ENCODE data around the gene FMN2.

FMN2 gene

GRCh38 chr1:240350910-240351331 lies 259.2 kb downstream of the FMN2 start:
- Histone ChIP-seq H3K36me3 (no peaks in the 10 kb centered on the region), H3K4me1 (peaks cover 0 to 13% (median 0%) of the 10 kb centered on the region in 10 experiments; a peak in 4 of 20 replicates), H4K20me1 (no peaks in the 10 kb centered on the region), H3K9ac (no peak overlapping the region), H3K4me2 (no peak overlapping the region), H3K27me3 (no peaks in the 10 kb centered on the region), H3K9me3 (replicated peaks in 1 of 11) (no peaks in the 10 kb centered on the region; a peak in 2 of 22 replicates), H3K27ac (no peak overlapping the region), H3K4me3 (no peak overlapping the region)
- TF ChIP-seq Cebpa-rat (IDR thresholded peaks at IDR 0.05): no peak

GRCh38 chr1:240351690-240352089 lies 260.0 kb downstream of the FMN2 start:
- no peak for TF ChIP-seq Cebpa-rat (IDR thresholded peaks at IDR 0.05)
- Histone ChIP-seq H3K9ac (no peak overlapping the region), H3K27ac (no peak overlapping the region), H3K27me3 (no peaks in the 10 kb centered on the region), H4K20me1 (no peaks in the 10 kb centered on the region), H3K4me2 (no peak overlapping the region), H3K4me3 (no peak overlapping the region), H3K36me3 (no peaks in the 10 kb centered on the region), H3K9me3 (replicated peaks in 1 of 11) (no peaks in the 10 kb centered on the region; a peak in 2 of 22 replicates), H3K4me1 (peaks cover 0 to 13% (median 0%) of the 10 kb centered on the region in 10 experiments; a peak in 4 of 20 replicates)

- Histone ChIP-seq H3K4me2 (peak overlapping the region in 3 of 11 experiments; percentile 2 to 14 (median 3); a peak in 2 of 22 replicates), H3K4me1 (peaks cover 0 to 13% (median 0%) of the 10 kb centered on the region in 10 experiments; a peak in 4 of 20 replicates), H3K9ac (no peak overlapping the region), H3K4me3 (no peak overlapping the region), H3K27ac (peak overlapping the region in 1 of 11 experiments; percentile 5; a peak in 1 of 22 replicates), H3K9me3 (replicated peaks in 1 of 11) (no peaks in the 10 kb centered on the region; a peak in 1 of 22 replicates), H3K27me3 (no peaks in the 10 kb centered on the region), H3K36me3 (no peaks in the 10 kb centered on the region), H4K20me1 (no peaks in the 10 kb centered on the region)
- TF ChIP-seq Cebpa-rat (IDR thresholded peaks at IDR 0.05): no peak
Observed at GRCh38 chr1:240352769-240353168, 261.1 kb downstream of the FMN2 start.

- no peaks in the 10 kb centered on the region for H3K27me3 ChIP-seq
- H3K4me2 ChIP-seq: no peak overlapping the region
- no peak for TF ChIP-seq Cebpa-rat (IDR thresholded peaks at IDR 0.05)
- H3K4me1 ChIP-seq: peaks cover 0 to 13% (median 0%) of the 10 kb centered on the region in 10 experiments; a peak in 4 of 20 replicates
- peaks cover 0 to 4% (median 0%) of the 10 kb centered on the region in 11 experiments; a peak in 1 of 22 replicates for H3K9me3 ChIP-seq (replicated peaks in 1 of 11)
- no peak overlapping the region for H3K9ac ChIP-seq
- H3K27ac ChIP-seq: no peak overlapping the region; a peak in 1 of 22 replicates
- no peaks in the 10 kb centered on the region for H3K36me3 ChIP-seq
- no peaks in the 10 kb centered on the region for H4K20me1 ChIP-seq
- H3K4me3 ChIP-seq: no peak overlapping the region
Observed at GRCh38 chr1:240356568-240356967, 264.9 kb downstream of the FMN2 start.

GRCh38 chr1:240362046-240362445 lies 270.4 kb downstream of the FMN2 start:
- no peak overlapping the region for H3K4me2 ChIP-seq

GRCh38 chr1:240362826-240363225 lies 271.1 kb downstream of the FMN2 start:
- Histone ChIP-seq H3K4me3 (no peak overlapping the region), H3K27me3 (no peaks in the 10 kb centered on the region)

More at GRCh38 chr1:240362046-240362445, 270.4 kb downstream of the FMN2 start:
- Histone ChIP-seq H3K9me3 (replicated peaks in 1 of 11) (peaks cover 0 to 4% (median 0%) of the 10 kb centered on the region in 11 experiments; a peak in 1 of 22 replicates), H4K20me1 (no peaks in the 10 kb centered on the region), H3K27ac (no peak overlapping the region), H3K27me3 (no peaks in the 10 kb centered on the region), H3K4me1 (no peaks in the 10 kb centered on the region), H3K4me3 (no peak overlapping the region), H3K36me3 (no peaks in the 10 kb centered on the region), H3K9ac (no peak overlapping the region)
- TF ChIP-seq Cebpa-rat (IDR thresholded peaks at IDR 0.05): no peak

GRCh38 chr1:240363315-240363714 lies 271.6 kb downstream of the FMN2 start:
- Histone ChIP-seq H3K36me3 (no peaks in the 10 kb centered on the region), H3K9me3 (replicated peaks in 1 of 11) (peaks cover 0 to 4% (median 0%) of the 10 kb centered on the region in 11 experiments; a peak in 1 of 22 replicates), H3K9ac (no peak overlapping the region), H3K27me3 (no peaks in the 10 kb centered on the region), H3K4me1 (no peaks in the 10 kb centered on the region), H4K20me1 (no peaks in the 10 kb centered on the region), H3K4me2 (no peak overlapping the region), H3K4me3 (no peak overlapping the region), H3K27ac (no peak overlapping the region)
- TF ChIP-seq Cebpa-rat (IDR thresholded peaks at IDR 0.05): no peak

More at GRCh38 chr1:240362826-240363225, 271.1 kb downstream of the FMN2 start:
- H3K4me1 ChIP-seq: no peaks in the 10 kb centered on the region
- H3K9ac ChIP-seq: no peak overlapping the region
- peaks cover 0 to 4% (median 0%) of the 10 kb centered on the region in 11 experiments; a peak in 1 of 22 replicates for H3K9me3 ChIP-seq (replicated peaks in 1 of 11)
- TF ChIP-seq Cebpa-rat (IDR thresholded peaks at IDR 0.05): no peak
- H3K27ac ChIP-seq: no peak overlapping the region
- H3K36me3 ChIP-seq: no peaks in the 10 kb centered on the region
- H4K20me1 ChIP-seq: no peaks in the 10 kb centered on the region
- no peak overlapping the region for H3K4me2 ChIP-seq

GRCh38 chr1:240363914-240364313 lies 272.2 kb downstream of the FMN2 start:
- TF ChIP-seq Cebpa-rat (IDR thresholded peaks at IDR 0.05): no peak
- Histone ChIP-seq H3K27ac (no peak overlapping the region), H4K20me1 (no peaks in the 10 kb centered on the region), H3K36me3 (no peaks in the 10 kb centered on the region), H3K9me3 (replicated peaks in 1 of 11) (peaks cover 0 to 4% (median 0%) of the 10 kb centered on the region in 11 experiments; a peak in 1 of 22 replicates), H3K4me2 (no peak overlapping the region), H3K4me1 (no peaks in the 10 kb centered on the region), H3K4me3 (no peak overlapping the region), H3K27me3 (no peaks in the 10 kb centered on the region), H3K9ac (no peak overlapping the region)

- Histone ChIP-seq H3K4me3 (no peak overlapping the region), H3K27me3 (no peaks in the 10 kb centered on the region), H3K4me2 (no peak overlapping the region), H3K36me3 (no peaks in the 10 kb centered on the region), H3K9me3 (replicated peaks in 1 of 11) (no peaks in the 10 kb centered on the region), H3K27ac (no peak overlapping the region), H3K4me1 (no peaks in the 10 kb centered on the region), H3K9ac (no peak overlapping the region), H4K20me1 (no peaks in the 10 kb centered on the region)
- no peak for TF ChIP-seq Cebpa-rat (IDR thresholded peaks at IDR 0.05)
Observed at GRCh38 chr1:240366636-240367035, 275.0 kb downstream of the FMN2 start.

- Histone ChIP-seq H3K4me1 (no peaks in the 10 kb centered on the region; a peak in 1 of 20 replicates), H3K9ac (no peak overlapping the region), H3K27me3 (no peaks in the 10 kb centered on the region), H3K27ac (no peak overlapping the region), H4K20me1 (no peaks in the 10 kb centered on the region), H3K4me3 (no peak overlapping the region), H3K36me3 (no peaks in the 10 kb centered on the region), H3K9me3 (replicated peaks in 1 of 11) (peaks cover 18 to 25% (median 23%) of the 10 kb centered on the region in 11 experiments), H3K4me2 (no peak overlapping the region)
- no peak for TF ChIP-seq Cebpa-rat (IDR thresholded peaks at IDR 0.05)
Observed at GRCh38 chr1:240385551-240385950, 293.9 kb downstream of the FMN2 start.

All from BLaER1 treated with 17β-estradiol and CSF1 and Interleukin-3, amounts not matched to agents 10 nM and 100 nM (cell line).